B cell (primary cell): ENCODE measurements around the gene AQP3.
A peak's percentile ranks its signal among the peaks of the same experiment; 100 is the strongest.

Experiments used
- EZH2 ChIP-seq: IDR thresholded peaks from 2 replicates; pipeline ENCODE4 v1.6.1; 2012; ENCODE audit warnings: borderline replicate concordance, low read depth, mild to moderate bottlenecking, moderate library complexity, low read length; ENCODE audit not compliant: insufficient read depth, poor library complexity, severe bottlenecking
- TF ChIP-seq, protein P1 (sequence below): fragments of 200-600 bp; IDR thresholded peaks from one replicate; pipeline ENCODE4 v1.8.0; 2022; ENCODE audit warnings: antibody characterized with exemption, mild to moderate bottlenecking

- TF ChIP-seq, protein P1, sequence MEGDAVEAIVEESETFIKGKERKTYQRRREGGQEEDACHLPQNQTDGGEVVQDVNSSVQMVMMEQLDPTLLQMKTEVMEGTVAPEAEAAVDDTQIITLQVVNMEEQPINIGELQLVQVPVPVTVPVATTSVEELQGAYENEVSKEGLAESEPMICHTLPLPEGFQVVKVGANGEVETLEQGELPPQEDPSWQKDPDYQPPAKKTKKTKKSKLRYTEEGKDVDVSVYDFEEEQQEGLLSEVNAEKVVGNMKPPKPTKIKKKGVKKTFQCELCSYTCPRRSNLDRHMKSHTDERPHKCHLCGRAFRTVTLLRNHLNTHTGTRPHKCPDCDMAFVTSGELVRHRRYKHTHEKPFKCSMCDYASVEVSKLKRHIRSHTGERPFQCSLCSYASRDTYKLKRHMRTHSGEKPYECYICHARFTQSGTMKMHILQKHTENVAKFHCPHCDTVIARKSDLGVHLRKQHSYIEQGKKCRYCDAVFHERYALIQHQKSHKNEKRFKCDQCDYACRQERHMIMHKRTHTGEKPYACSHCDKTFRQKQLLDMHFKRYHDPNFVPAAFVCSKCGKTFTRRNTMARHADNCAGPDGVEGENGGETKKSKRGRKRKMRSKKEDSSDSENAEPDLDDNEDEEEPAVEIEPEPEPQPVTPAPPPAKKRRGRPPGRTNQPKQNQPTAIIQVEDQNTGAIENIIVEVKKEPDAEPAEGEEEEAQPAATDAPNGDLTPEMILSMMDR, result peak; percentile 95
- TF ChIP-seq EZH2, result no peak
These were observed 19.4 kb upstream of the AQP3 start for GRCh38 chr9:33466565-33467495.
